GM18868 (cell line): Measurements from ENCODE around the gene HOXA9.

ENCODE experiments used
- ATAC-seq: cut with Tn5 transposase; IDR thresholded peaks from one replicate; pipeline ENCODE4 v1.9.1; 2021; ENCODE audit warnings: mild to moderate bottlenecking, moderate library complexity; ENCODE audit not compliant: unreplicated experiment

HOXA9 gene

DNA sequence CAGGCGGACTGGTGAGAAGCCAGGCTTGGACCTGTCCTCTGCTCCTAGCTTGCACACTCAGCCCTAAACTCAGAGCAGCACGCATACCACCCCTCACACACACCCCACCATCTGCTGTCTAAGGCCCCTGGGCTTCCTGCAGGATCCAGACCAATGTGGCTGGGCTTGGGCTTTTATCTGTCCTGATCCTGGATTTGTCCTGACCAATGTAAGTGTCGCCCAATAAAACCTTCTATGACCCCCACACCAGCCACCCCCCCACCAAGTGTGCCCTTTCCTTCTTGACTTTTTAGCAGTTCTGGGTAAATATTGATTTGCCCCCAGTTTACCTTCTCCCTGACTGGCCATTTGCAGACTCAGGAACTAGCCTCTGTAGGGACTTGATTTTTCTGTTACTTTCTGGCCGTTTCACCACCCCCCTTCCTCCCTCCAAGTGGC, 36.3 kb upstream of the HOXA9 start:
- ATAC-seq, result no peak

GRCh38 chr7:27200761-27201579, 35.6 kb upstream of the HOXA9 start:
- ATAC-seq, result peak; percentile 36

- peak; percentile 63 for ATAC-seq
Measured at GRCh38 chr7:27199849-27200760, 34.8 kb upstream of the HOXA9 start, which contains the start of gene HOXA13. HOXA13 (minus strand) TSS chr7:27200091; CDS start chr7:27200077, 14 bp downstream.

- ATAC-seq, result peak; percentile 6
Measured at GRCh38 chr7:27198871-27199801, 33.8 kb upstream of the HOXA9 start.

GRCh38 chr7:27198138-27198841, 33.0 kb upstream of the HOXA9 start:
- ATAC-seq, result no peak

GRCh38 chr7:27197137-27198042, 32.1 kb upstream of the HOXA9 start:
- no peak for ATAC-seq

GRCh38 chr7:27196287-27196767, 31.0 kb upstream of the HOXA9 start:
- ATAC-seq, result no peak

- ATAC-seq, result no peak
Measured at GRCh38 chr7:27194686-27195379, 29.5 kb upstream of the HOXA9 start.

DNA sequence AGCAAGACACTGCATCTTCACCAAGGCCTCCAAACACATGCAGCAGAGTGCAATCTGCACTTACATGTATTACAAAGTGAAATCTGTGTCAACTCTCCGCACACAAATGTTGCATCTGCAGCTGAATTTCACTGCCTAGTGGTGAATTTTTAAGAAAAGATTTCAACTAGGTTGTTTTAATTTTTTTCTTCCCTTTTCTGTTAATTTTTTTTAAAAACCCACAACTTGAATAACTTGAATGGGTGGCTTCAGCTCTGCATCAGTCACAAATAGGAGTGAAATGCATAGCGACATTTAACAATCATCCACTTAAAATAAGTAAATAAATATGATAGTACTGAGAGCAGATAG, 28.6 kb upstream of the HOXA9 start:
- ATAC-seq, result no peak

DNA sequence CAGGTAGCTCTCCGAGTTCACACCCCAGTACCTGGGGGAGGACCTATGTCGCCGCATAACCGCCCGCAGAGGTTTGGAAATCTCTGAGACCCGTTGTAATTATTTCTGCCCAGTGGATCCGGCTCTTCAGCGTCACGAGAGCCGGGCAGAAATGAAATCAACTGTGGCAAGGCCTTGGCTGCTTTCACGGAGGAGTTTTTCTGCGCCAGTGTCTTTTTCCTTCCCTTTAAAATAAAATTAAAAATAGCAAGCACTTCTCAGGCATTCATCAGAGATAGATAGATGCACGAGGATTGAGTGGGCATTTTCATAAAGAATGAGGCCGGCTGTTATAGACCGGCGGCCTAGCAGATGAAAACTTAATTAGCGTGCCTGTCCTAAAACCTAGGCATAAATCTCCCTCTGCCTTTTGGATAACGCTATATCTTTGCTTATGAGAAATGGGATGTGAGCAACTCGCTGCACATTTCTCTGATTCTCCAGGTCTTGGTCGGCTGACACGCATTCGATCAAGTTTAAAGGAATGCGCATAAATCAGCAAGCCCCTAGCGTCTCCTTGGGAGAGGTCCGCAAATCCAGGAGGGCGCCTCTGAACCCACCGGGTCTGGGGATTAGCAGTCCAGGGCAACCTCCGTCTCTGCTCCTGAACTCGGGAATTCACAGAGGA, 28.1 kb upstream of the HOXA9 start:
- ATAC-seq, result no peak

GRCh38 chr7:27192546-27193334, 27.4 kb upstream of the HOXA9 start:
- no peak for ATAC-seq

DNA sequence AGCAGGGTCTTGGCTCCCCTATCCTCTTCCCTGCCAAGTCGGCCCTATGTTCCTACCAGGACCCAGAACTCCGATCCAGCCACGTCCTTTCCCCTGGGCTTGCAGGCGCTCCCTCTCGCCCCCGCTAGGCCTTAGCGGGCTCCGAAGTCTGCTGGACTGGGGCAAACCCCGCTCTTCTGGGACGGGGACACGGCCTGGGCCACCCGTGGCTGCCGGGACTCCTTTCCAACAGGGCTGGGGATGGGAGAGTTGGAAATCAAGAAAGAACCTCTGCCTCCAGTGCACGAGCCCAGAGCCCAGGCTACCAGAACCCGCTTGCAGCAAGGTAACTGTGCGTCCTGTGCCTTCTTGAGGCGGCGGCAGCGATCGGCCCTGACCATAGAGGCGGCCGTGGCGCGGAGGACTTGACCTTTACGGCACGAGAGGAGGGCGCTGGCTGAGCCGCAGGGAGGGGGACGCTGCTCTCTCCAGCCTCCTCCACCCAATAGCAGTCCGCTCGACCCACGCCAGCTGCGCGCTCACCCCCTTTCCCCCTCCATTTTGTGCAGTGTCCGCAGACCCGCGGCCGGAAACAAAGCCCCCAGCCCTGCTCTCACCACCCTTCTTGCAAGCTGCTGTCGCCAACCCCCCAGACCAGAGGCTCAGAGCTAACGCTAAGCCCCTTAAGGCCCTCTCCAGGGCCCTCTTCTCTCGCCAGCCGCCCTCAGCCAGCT, 26.7 kb upstream of the HOXA9 start:
- ATAC-seq, result no peak

DNA sequence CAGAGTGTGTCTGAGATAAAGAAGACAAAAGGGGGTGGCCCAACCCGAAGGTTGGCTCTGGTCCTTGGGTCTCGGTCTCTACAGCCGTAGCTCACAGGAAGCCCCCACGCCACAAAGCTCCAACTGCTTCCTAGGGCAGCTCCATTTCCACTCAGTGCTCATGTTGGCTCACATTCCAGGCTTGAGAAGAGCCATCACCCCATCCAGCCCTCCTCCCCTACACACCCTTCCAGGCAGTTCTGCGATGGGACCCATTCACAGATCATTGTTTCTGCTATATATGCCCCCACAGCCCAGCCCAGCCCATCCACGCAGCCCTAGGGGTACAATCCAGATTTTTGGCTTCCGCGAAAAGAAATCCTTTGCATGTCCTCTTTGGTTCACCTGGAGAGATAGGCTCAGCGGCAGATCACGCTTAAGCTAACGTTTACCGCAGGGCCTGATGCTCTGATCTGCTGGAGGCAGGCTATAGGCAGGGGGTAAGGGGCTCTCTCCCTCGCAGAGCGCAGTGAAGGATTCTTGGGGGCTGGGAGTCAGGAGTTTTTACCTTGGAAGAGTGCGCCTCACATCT, 25.9 kb upstream of the HOXA9 start:
- ATAC-seq, result no peak

DNA sequence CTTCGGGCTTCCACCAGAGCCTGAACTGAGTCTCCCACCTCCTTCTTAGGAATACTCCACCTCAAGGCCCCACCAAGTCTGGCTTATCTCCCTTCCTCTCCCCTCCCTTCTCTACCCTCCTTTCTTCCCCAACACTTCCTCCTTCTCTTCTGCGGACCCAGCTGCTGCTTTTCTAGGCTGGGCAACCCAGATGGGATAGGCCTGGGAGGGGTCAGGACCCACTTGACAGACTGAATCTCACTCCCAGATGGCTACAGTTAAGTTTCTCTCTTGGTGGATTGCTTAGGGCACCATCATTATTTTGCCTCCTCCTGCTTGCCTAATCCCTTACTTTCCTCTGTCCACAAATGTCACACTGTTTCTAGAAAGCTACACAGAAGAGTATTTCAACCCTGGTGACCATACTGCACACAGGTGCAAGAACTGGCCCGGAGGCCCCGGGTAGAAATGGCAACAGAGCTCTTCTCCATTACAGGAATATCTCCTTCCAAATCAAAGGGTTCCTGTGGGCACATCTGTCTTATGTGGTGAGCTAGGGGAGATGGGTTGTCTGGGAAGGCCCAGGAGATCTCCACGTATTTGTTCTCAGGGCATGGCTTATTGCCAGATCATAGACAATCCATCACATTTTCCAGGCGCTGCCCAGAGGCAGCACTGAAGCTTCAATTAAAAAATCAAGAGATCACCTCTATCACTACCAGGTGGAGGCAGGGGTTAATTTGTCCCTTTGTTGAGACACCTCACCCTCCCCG, 24.8 kb upstream of the HOXA9 start:
- no peak for ATAC-seq

- ATAC-seq, result no peak
Measured at GRCh38 chr7:27189295-27189996, 24.1 kb upstream of the HOXA9 start.
